Measurements from ENCODE around the gene COX5B. TPM values are rescaled to one million over a fixed set of nuclear protein-coding genes. Genes with fewer than 3 reads are reported as not detected.

The COX5B gene
- total and polyA plus RNA-seq, 9 of the 15 experiments (the other 6 are each of a cell fraction or from before 2014, with no cell fraction given): 154 to 1,424 (median 487) TPM

GRCh38 chr2:97662895-97663625, 17.2 kb downstream of the COX5B start:
- CTCF ChIA-PET (ENCODE audit: low intra/inter-chr PET ratio): interaction anchor here (0.7 to 2.4 kb wide), 3 partner anchors 34 to 73 kb away, joined by 3 to 15 read pairs (median 3); no protein-coding TSS in a partner anchor
- Histone ChIP-seq H3K36me3 (ENCODE audit: control insufficient read depth, insufficient read depth, low read length) (peaks cover 39% of the 10 kb centered on the region; the same call in 2 of the 3 replicates), H3K79me2 (ENCODE audit: control insufficient read depth, insufficient read depth, low read length) (peaks cover 45% of the 10 kb centered on the region), H4K20me1 (replicated peaks; ENCODE audit: control insufficient read depth, insufficient read depth, low read length) (no peaks in the 10 kb centered on the region; the same call in 1 of the 2 replicates), H3K9me3 (replicated peaks; ENCODE audit: control insufficient read depth, insufficient read depth, low read depth, low read length) (no peaks in the 10 kb centered on the region), H3K4me3 (peak overlapping the region; percentile 66), H3K27ac (ENCODE audit: extremely low read depth, low read depth, low read length) (peak overlapping the region; percentile 98), H2AFZ (ENCODE audit: low read depth, low read length) (peak overlapping the region; percentile 53), H3K4me1 (replicated peaks in 1 of 2; ENCODE audit: control insufficient read depth in 2 of 2, insufficient read depth in 2 of 2, low read length in 2 of 2) (peaks cover 21 to 47% of the 10 kb centered on the region in 2 experiments; a peak in 4 of 5 replicates), H3K9ac (ENCODE audit: insufficient read depth in 1 of 2, low read depth in 2 of 2, low read length in 2 of 2) (peak overlapping the region; percentile 86 to 98), H3K27me3 (ENCODE audit: control insufficient read depth in 2 of 2, insufficient read depth in 2 of 2, low read length in 2 of 2) (no peaks in the 10 kb centered on the region), H3K4me2 (ENCODE audit: insufficient read depth, low read length) (peak overlapping the region; percentile 97), H3K9me1 (ENCODE audit: control insufficient read depth, insufficient read depth, low read length) (peaks cover 3% of the 10 kb centered on the region)
- in situ Hi-C loops (cut with MboI) (no loop called here), intact Hi-C loops (cut with micrococcal nuclease) (no loop called here)
- DNase-seq (ENCODE audit: extremely low read depth in 1 of 4, low spot score in 3 of 4) (peak; percentile 66 to 84 (median 70)), ATAC-seq (peak; percentile 53), FAIRE-seq (peak; percentile 89)
- no TSS peak for BruUV-seq (replicated peaks)
- 0% methylated on average over 24 of the region's 24 CpGs for WGBS (ENCODE audit: insufficient coverage, low coverage, missing lambda C conversion rate)
- POLR2A ChIA-PET: interaction anchor here (0.6 to 4.9 kb wide), 6 partner anchors 10 to 72 kb away, joined by 3 to 135 read pairs (median 6); partner anchors contain the start of gene COX5B
- TF ChIP-seq NR2C2 (CRISPR knock-in tag; IDR thresholded peaks at IDR 0.05) (no peak), NR2C2 (tag; IDR thresholded peaks at IDR 0.05) (peak; percentile 69), AFF4 (CRISPR knock-in tag; IDR thresholded peaks at IDR 0.05) (0 out of 2 replicates have a peak, but pooled peaks have one; percentile 47), SPI1 (IDR thresholded peaks at IDR 0.05; ENCODE audit: borderline replicate concordance, low read depth, low read length) (0 out of 2 replicates have a peak, but pooled peaks have one; percentile 2), ZNF551 (CRISPR knock-in tag; IDR thresholded peaks at IDR 0.05) (no peak), ZNF507 (tag; conservative IDR thresholded peaks at IDR 0.05) (no peak), EP300 (IDR thresholded peaks at IDR 0.05; ENCODE audit: low read length) (no peak; the same call in 1 of the 2 replicates), OTX1 (CRISPR knock-in tag; IDR thresholded peaks at IDR 0.05) (no peak), TFAM (CRISPR knock-in tag; conservative IDR thresholded peaks at IDR 0.05) (no peak), ZNF79 (CRISPR knock-in tag; IDR thresholded peaks at IDR 0.05; ENCODE audit: low read depth) (no peak)
- TF ChIP-seq, protein P1, sequence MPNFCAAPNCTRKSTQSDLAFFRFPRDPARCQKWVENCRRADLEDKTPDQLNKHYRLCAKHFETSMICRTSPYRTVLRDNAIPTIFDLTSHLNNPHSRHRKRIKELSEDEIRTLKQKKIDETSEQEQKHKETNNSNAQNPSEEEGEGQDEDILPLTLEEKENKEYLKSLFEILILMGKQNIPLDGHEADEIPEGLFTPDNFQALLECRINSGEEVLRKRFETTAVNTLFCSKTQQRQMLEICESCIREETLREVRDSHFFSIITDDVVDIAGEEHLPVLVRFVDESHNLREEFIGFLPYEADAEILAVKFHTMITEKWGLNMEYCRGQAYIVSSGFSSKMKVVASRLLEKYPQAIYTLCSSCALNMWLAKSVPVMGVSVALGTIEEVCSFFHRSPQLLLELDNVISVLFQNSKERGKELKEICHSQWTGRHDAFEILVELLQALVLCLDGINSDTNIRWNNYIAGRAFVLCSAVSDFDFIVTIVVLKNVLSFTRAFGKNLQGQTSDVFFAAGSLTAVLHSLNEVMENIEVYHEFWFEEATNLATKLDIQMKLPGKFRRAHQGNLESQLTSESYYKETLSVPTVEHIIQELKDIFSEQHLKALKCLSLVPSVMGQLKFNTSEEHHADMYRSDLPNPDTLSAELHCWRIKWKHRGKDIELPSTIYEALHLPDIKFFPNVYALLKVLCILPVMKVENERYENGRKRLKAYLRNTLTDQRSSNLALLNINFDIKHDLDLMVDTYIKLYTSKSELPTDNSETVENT (CRISPR knock-in tag; IDR thresholded peaks at IDR 0.05): no peak
- TF ChIP-seq, protein P2, sequence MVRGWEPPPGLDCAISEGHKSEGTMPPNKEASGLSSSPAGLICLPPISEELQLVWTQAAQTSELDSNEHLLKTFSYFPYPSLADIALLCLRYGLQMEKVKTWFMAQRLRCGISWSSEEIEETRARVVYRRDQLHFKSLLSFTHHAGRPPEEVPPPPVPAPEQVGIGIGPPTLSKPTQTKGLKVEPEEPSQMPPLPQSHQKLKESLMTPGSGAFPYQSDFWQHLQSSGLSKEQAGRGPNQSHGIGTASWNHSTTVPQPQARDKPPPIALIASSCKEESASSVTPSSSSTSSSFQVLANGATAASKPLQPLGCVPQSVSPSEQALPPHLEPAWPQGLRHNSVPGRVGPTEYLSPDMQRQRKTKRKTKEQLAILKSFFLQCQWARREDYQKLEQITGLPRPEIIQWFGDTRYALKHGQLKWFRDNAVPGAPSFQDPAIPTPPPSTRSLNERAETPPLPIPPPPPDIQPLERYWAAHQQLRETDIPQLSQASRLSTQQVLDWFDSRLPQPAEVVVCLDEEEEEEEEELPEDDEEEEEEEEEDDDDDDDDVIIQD (CRISPR knock-in tag; IDR thresholded peaks at IDR 0.05): no peak
- TF ChIP-seq, protein P3, sequence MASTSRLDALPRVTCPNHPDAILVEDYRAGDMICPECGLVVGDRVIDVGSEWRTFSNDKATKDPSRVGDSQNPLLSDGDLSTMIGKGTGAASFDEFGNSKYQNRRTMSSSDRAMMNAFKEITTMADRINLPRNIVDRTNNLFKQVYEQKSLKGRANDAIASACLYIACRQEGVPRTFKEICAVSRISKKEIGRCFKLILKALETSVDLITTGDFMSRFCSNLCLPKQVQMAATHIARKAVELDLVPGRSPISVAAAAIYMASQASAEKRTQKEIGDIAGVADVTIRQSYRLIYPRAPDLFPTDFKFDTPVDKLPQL (IDR thresholded peaks at IDR 0.05; ENCODE audit: extremely low read depth, insufficient read length): no peak

Data from K562 (cell line).